GM21723 (cell line): ENCODE measurements around the gene SMIM44.
A peak's percentile ranks its signal among the peaks of the same experiment; 100 is the strongest.

ENCODE experiments used
- ATAC-seq: cut with Tn5 transposase; IDR thresholded peaks from one replicate; pipeline ENCODE4 v1.9.1; 2021; ENCODE audit warnings: mild to moderate bottlenecking, moderate library complexity; ENCODE audit not compliant: unreplicated experiment

The SMIM44 gene

GRCh38 chr19:3501780-3502179 lies 18.5 kb upstream of the SMIM44 start:
- ATAC-seq = no peak

GRCh38 chr19:3500429-3501101 lies 17.3 kb upstream of the SMIM44 start, which contains the start of gene DOHH:
TSS of gene DOHH (minus strand) at chr19:3500674. CDS start at chr19:3496814, 3,860 bp downstream.
- peak; percentile 80 for ATAC-seq

- peak; percentile 4 for ATAC-seq
Observed at GRCh38 chr19:3499738-3500428, 16.6 kb upstream of the SMIM44 start.

GRCh38 chr19:3497757-3498520 lies 14.7 kb upstream of the SMIM44 start:
- ATAC-seq = no peak

- ATAC-seq = no peak
Observed at GRCh38 chr19:3496392-3497273, 13.4 kb upstream of the SMIM44 start.

GRCh38 chr19:3494559-3494958 lies 11.3 kb upstream of the SMIM44 start:
- ATAC-seq = no peak

- no peak for ATAC-seq
Observed at GRCh38 chr19:3494051-3494450, 10.8 kb upstream of the SMIM44 start.

- no peak for ATAC-seq
Observed at GRCh38 chr19:3493651-3494050, 10.4 kb upstream of the SMIM44 start.

GRCh38 chr19:3492919-3493318 lies 9.7 kb upstream of the SMIM44 start:
- no peak for ATAC-seq

- ATAC-seq = no peak
Observed at GRCh38 chr19:3492131-3492839, 9.0 kb upstream of the SMIM44 start.

GRCh38 chr19:3491396-3492119 lies 8.3 kb upstream of the SMIM44 start:
- ATAC-seq = no peak

GRCh38 chr19:3482507-3483225 lies 575 bp downstream of the SMIM44 start:
- no peak for ATAC-seq

- ATAC-seq = no peak
Observed at GRCh38 chr19:3481241-3482090, 1.8 kb downstream of the SMIM44 start.

- no peak for ATAC-seq
Observed at GRCh38 chr19:3480383-3481091, 2.7 kb downstream of the SMIM44 start, which contains the start of gene SMIM24. TSS of gene SMIM24 (minus strand) at chr19:3480525. CDS start at chr19:3480463, 62 bp downstream.

- ATAC-seq = no peak
Observed at GRCh38 chr19:3479834-3480215, 3.4 kb downstream of the SMIM44 start.

GRCh38 chr19:3479177-3479833 lies 3.9 kb downstream of the SMIM44 start:
- ATAC-seq = no peak
